Endothelial cell of umbilical vein (primary cell): ENCODE measurements around the gene PRKCB. TPM values are rescaled to one million over a fixed set of nuclear protein-coding genes. Genes with fewer than 3 reads are reported as not detected.

Experiments used
- BruUV-seq: library from RNA; stranded (reverse); fragments of 400-500 nt; replicated peaks from 2 replicates; lab custom pipeline; 2021; lab: Mats Ljungman, UMichigan
- CTCF ChIA-PET: fragments of 300-600, 350-600 bp; sonication (Branson Sonifier 250); formaldehyde crosslinking; loops from one replicate; lab custom pipeline; 2021; ENCODE audit warnings: antibody characterized with exemption, inconsistent platforms; lab: Charles Lee
- POLR2A ChIA-PET: fragments of 300-600, 350-600 bp; sonication (Branson Sonifier 250); formaldehyde crosslinking; loops from one replicate; lab custom pipeline; 2021; ENCODE audit warnings: antibody characterized with exemption, inconsistent platforms; lab: Charles Lee
- DNase-seq: peaks from one replicate; pipeline ENCODE4 v3.0.0-alpha.2; 2011; ENCODE audit warnings: low read depth, low spot score
- FAIRE-seq: peaks from 2 replicates; lab custom pipeline; 2011; peaks lifted over from hg19 to GRCh38; lab: Jason Lieb, UNC
- H2AFZ ChIP-seq: 2 replicates; pipeline ENCODE4 v1.6.0; 2012; ENCODE audit warnings: low read depth, low read length, control low read depth, inconsistent platforms
- H3K27ac ChIP-seq: 2 replicates; pipeline ENCODE4 v1.5.1; 2011; ENCODE audit warnings: low read depth, mild to moderate bottlenecking, control low read depth, low read length, moderate library complexity; ENCODE audit not compliant: insufficient read depth
- H3K27me3 ChIP-seq, 2 experiments: 2 replicates each; pipeline versions ENCODE4 v1.6.0 to v1.6.1; 2011; ENCODE audit warnings: low read length in 2 of 2, mixed read lengths in 1 of 2; ENCODE audit not compliant: control insufficient read depth in 2 of 2, insufficient read depth in 2 of 2
- H3K36me3 ChIP-seq, 2 experiments: 2 replicates in 1 of 2; 3 replicates in 1 of 2; pipeline ENCODE4 v1.5.1; 2011; ENCODE audit warnings: low read length in 2 of 2, mild to moderate bottlenecking in 1 of 2, moderate library complexity in 1 of 2; ENCODE audit not compliant: control insufficient read depth in 2 of 2, insufficient read depth in 2 of 2; ENCODE audit errors: extremely low read depth in 1 of 2
- H3K4me1 ChIP-seq: 3 replicates; pipeline ENCODE4 v1.5.1; 2011; ENCODE audit warnings: mild to moderate bottlenecking, low read length; ENCODE audit not compliant: control insufficient read depth, insufficient read depth; ENCODE audit errors: extremely low read depth
- H3K4me2 ChIP-seq: 2 replicates; pipeline ENCODE4 v1.6.1; 2011; ENCODE audit warnings: low read length, control low read depth, mixed read lengths; ENCODE audit not compliant: insufficient read depth
- H3K4me3 ChIP-seq, 3 experiments: fragments of 200-600 bp in 1 of 3; sonication (generic), shearing (Covaris generic) in 1 of 3; replicated peaks in 1 of 3; 2 replicates each; pipeline ENCODE4 v1.5.1; 2011 to 2016; ENCODE audit warnings: control low read depth in 3 of 3, low read length in 3 of 3, mild to moderate bottlenecking in 2 of 3, inconsistent platforms in 1 of 3, low read depth in 1 of 3, moderate library complexity in 1 of 3; ENCODE audit not compliant: insufficient read depth in 1 of 3
- H3K79me2 ChIP-seq: 2 replicates; pipeline ENCODE4 v1.6.0; 2012; ENCODE audit warnings: low read length, inconsistent platforms; ENCODE audit not compliant: control insufficient read depth, insufficient read depth
- H3K9ac ChIP-seq: replicated peaks from 2 replicates; pipeline ENCODE3; 2011; ENCODE audit warnings: low read length, control low read depth; ENCODE audit not compliant: insufficient read depth; ENCODE audit errors: extremely low read depth
- H3K9me1 ChIP-seq: replicated peaks from 3 replicates; pipeline ENCODE4 v1.6.0; 2011; ENCODE audit warnings: mild to moderate bottlenecking, low read length; ENCODE audit not compliant: control insufficient read depth, insufficient read depth; ENCODE audit errors: extremely low read depth
- H3K9me3 ChIP-seq: replicated peaks from 2 replicates; pipeline ENCODE4 v1.5.1; 2012; ENCODE audit warnings: low read length, inconsistent platforms; ENCODE audit not compliant: control insufficient read depth, insufficient read depth
- H4K20me1 ChIP-seq: replicated peaks from 2 replicates; pipeline ENCODE3; 2011; ENCODE audit warnings: mild to moderate bottlenecking, low read length; ENCODE audit not compliant: control insufficient read depth, insufficient read depth; ENCODE audit errors: extremely low read depth
- CTCF ChIP-seq, 2 donors: IDR thresholded peaks; 1 replicate in 1 of 2; 2 replicates in 1 of 2; pipeline ENCODE4 v1.5.1; 2011; ENCODE audit warnings: low read length in 2 of 2, mild to moderate bottlenecking in 2 of 2, moderate library complexity in 2 of 2, control low read depth in 1 of 2, inconsistent platforms in 1 of 2, low read depth in 1 of 2; ENCODE audit not compliant: insufficient read depth in 1 of 2; ENCODE audit errors: extremely low read depth in 1 of 2
- EZH2 ChIP-seq: IDR thresholded peaks from 2 replicates; pipeline ENCODE4 v1.6.1; 2012; ENCODE audit warnings: borderline replicate concordance, low read depth, mild to moderate bottlenecking, moderate library complexity, low read length, inconsistent platforms; ENCODE audit not compliant: severe bottlenecking
- GATA2 ChIP-seq: IDR thresholded peaks from 2 replicates; pipeline ENCODE4 v1.7.0; 2011; ENCODE audit warnings: low read depth, mild to moderate bottlenecking, moderate library complexity, mixed read lengths, low read length; ENCODE audit not compliant: insufficient read length, insufficient read depth
- JUN ChIP-seq: IDR thresholded peaks from 2 replicates; pipeline ENCODE4 v1.6.1; 2011; ENCODE audit warnings: borderline replicate concordance, low read depth; ENCODE audit not compliant: insufficient read length, insufficient read depth
- MYC ChIP-seq: IDR thresholded peaks from one replicate; pipeline ENCODE4 v1.6.1; 2011; ENCODE audit warnings: mild to moderate bottlenecking, low read depth, low read length
- POLR2A ChIP-seq: IDR thresholded peaks from 2 replicates; pipeline ENCODE4 v1.6.1; 2012; ENCODE audit warnings: low read depth, mild to moderate bottlenecking, control low read depth, low read length
- POLR2AphosphoS5 ChIP-seq: IDR thresholded peaks from 2 replicates; pipeline ENCODE4 v1.6.1; 2012; ENCODE audit warnings: low read depth, mild to moderate bottlenecking, control low read depth, low read length, moderate library complexity; ENCODE audit not compliant: insufficient read depth
- dilution Hi-C: fragments of 300-500 bp; cut with MboI; formaldehyde crosslinking; loops from one replicate; pipeline ENCODE4 v1.15.0; 2019; ENCODE audit warnings: low sequenced_read_pairs; ENCODE audit not compliant: extremely low pct_ligation_motif_present
- intact Hi-C: fragments of 100-400 bp; cut with micrococcal nuclease; formaldehyde crosslinking; loops from one replicate; pipeline ENCODE4 v1.10.0; 2022
- polyA plus RNA-seq, 4 experiments: library from polyadenylated mRNA; depleted of rRNA in 3 of 4; stranded (reverse) in 3 of 4; unstranded in 1 of 4; fragments of >200 nt; gene quantifications; 2 replicates each; pipeline versions ENCODE4 v1.2.1 to v1.2.3, GENCODE V29; 2011 to 2012; ENCODE audit warnings: missing spikeins in 1 of 4
- total RNA-seq: library from RNA; stranded (reverse); gene quantifications from 2 replicates; pipeline ENCODE4 v1.2.3, GENCODE V29; 2021

Gene PRKCB
- total and polyA plus RNA-seq, 2 donors (not counting 3 experiments of a cell fraction or from before 2014, with no cell fraction given): 0.01 TPM; not detected in 1

GRCh38 chr16:23944381-23944780 lies 108.6 kb downstream of the PRKCB start:
- no TSS peak for BruUV-seq
- no peak overlapping the region for H2AFZ ChIP-seq
- intact Hi-C loops: no loop called here
- H3K4me2 ChIP-seq: no peak overlapping the region
- DNase-seq (no peak), FAIRE-seq (no peak)
- no peaks in the 10 kb centered on the region for H4K20me1 ChIP-seq
- CTCF ChIA-PET: no interaction called here
- H3K9ac ChIP-seq: no peak overlapping the region
- no peaks in the 10 kb centered on the region for H3K9me3 ChIP-seq
- H3K27ac ChIP-seq: no peak overlapping the region
- no peak for TF ChIP-seq POLR2A
- TF ChIP-seq JUN: no peak
- no peak for TF ChIP-seq EZH2
- TF ChIP-seq CTCF (IDR thresholded peaks at IDR 0.05; ENCODE audit: extremely low read depth in 1 of 2, insufficient read depth in 1 of 2, low read depth in 1 of 2, low read length in 2 of 2): no peak
- H3K36me3 ChIP-seq: no peaks in the 10 kb centered on the region
- H3K27me3 ChIP-seq: no peaks in the 10 kb centered on the region
- dilution Hi-C loops: no loop called here
- POLR2A ChIA-PET: no interaction called here
- H3K4me1 ChIP-seq: no peaks in the 10 kb centered on the region
- no peaks in the 10 kb centered on the region for H3K9me1 ChIP-seq
- H3K4me3 ChIP-seq: no peak overlapping the region
- no peaks in the 10 kb centered on the region for H3K79me2 ChIP-seq

GRCh38 chr16:23945243-23945642 lies 109.5 kb downstream of the PRKCB start:
- Histone ChIP-seq H3K4me1 (no peaks in the 10 kb centered on the region), H3K9me1 (no peaks in the 10 kb centered on the region), H3K27me3 (no peaks in the 10 kb centered on the region), H3K4me2 (no peak overlapping the region), H3K79me2 (no peaks in the 10 kb centered on the region), H3K4me3 (no peak overlapping the region), H4K20me1 (no peaks in the 10 kb centered on the region), H3K9me3 (no peaks in the 10 kb centered on the region), H3K9ac (no peak overlapping the region), H2AFZ (no peak overlapping the region), H3K27ac (no peak overlapping the region), H3K36me3 (no peaks in the 10 kb centered on the region)
- dilution Hi-C loops (no loop called here), intact Hi-C loops (no loop called here)
- CTCF ChIA-PET: no interaction called here
- FAIRE-seq (no peak), DNase-seq (no peak)
- BruUV-seq: no TSS peak
- TF ChIP-seq JUN: no peak
- no peak for TF ChIP-seq POLR2AphosphoS5
- no peak for TF ChIP-seq POLR2A
- TF ChIP-seq CTCF (IDR thresholded peaks at IDR 0.05; ENCODE audit: extremely low read depth in 1 of 2, insufficient read depth in 1 of 2, low read depth in 1 of 2, low read length in 2 of 2): no peak
- TF ChIP-seq GATA2: no peak
- TF ChIP-seq MYC: no peak
- POLR2A ChIA-PET: no interaction called here
